GM18511 (cell line): Measurements from ENCODE around the gene SH3RF1.

Experiments
- ATAC-seq: cut with Tn5 transposase; IDR thresholded peaks from one replicate; pipeline ENCODE4 v1.9.1; 2021; ENCODE audit warnings: mild to moderate bottlenecking, moderate library complexity; ENCODE audit not compliant: unreplicated experiment

Gene SH3RF1

GRCh38 chr4:169110633-169111032, 160.1 kb downstream of the SH3RF1 start:
- no peak for ATAC-seq

- no peak for ATAC-seq
These were observed 161.6 kb downstream of the SH3RF1 start for GRCh38 chr4:169109035-169109675.

DNA sequence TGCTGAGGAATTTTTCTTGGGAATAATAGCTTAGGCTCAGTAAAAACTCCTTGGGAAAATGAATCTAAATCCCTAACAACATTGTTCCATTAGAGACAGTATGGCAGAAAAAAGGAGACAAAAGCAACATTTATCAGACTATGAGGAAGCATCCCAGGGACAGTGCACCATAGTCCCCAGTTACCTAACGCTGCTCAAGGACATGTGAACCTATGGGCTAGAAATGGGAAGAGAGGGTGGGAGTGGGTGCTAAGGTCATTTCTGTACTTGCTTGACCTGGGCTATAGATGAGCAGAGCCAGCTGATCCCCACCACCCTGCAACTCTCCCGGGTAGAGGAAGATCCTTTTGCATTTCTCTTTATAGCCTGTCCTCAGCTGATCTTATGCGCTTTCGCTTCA, 162.5 kb downstream of the SH3RF1 start:
- ATAC-seq, result no peak

DNA sequence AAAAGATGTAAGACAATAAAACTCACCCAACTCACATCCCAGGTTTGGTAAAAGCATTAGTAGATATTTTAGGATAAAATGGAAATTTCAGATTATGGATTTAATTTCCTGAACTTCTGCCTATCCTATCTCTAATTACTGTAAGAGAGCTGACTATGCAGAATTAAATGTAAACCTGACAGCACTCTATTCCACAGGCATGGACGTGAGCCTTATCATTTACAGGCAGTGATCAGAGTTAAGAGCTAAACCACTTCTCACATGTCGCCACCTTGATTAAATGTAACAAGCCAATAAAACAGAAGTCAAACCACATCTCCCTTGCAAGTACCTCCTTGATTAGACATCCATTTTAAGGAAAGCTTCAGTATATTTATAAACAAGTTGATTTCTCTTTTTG, 163.2 kb downstream of the SH3RF1 start:
- ATAC-seq, result no peak

GRCh38 chr4:169106696-169107229, 164.0 kb downstream of the SH3RF1 start:
- no peak for ATAC-seq

DNA sequence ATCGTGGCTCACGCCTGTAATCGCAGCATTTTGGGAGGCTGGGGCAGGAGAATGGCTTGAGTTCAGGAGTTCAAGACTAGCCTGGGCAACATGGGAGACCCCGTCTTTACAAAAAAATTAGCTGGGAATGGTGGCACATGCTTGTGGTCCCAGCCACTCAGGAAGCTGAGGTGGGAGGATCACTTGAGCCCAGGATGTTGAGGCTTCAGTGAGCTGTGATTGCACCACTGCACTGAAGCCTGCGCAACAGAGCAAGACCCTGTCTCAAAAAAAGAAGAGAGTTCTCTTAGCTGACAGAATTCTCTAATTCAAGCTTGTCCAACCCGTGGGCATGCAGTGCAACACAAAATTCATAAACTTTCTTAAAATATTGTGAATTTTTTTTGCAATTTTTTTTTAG, 165.1 kb downstream of the SH3RF1 start:
- ATAC-seq, result no peak

DNA sequence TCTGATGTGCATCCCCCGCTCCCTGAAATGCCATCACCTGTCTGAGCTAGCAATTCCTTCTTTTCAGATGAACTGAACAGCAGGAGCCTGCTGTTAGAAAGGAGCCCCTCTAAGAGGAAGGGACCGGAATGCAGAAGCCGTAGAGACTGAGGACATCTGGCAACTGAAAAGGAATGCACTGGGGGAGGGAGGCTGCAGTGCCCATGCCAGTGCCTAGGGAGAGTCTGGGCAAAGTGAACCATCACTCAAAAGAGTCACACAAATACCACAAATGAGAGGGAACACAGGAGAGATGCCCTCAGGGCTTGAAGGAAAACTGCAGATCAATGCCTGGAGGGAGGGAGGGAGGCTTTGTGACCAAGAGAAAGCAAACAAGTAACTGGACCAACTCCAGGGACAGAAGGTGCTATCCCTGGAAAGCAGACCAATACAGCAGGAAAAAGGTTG, 166.8 kb downstream of the SH3RF1 start:
- no peak for ATAC-seq

GRCh38 chr4:169102026-169102425, 168.7 kb downstream of the SH3RF1 start:
- ATAC-seq, result no peak

DNA sequence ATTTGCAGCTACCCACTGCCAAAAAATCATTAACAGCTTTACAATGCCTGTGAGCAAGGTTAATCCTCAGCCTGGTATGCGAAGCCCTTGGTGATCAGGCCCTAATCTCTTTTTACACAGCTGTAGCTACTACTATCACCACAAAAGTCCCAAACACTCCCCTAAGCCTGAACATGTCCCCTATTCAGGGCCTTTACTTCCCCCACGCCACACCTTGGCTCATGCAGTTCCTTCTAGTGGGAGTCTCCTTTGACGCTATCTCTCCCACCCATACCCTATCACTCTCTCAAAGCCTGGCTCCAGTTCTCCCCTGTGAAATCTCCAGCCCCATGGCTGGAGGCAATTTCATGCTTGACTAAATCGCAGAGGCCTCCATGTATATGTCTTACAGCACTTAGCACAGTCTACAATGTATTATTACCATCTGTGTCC, 170.1 kb downstream of the SH3RF1 start:
- ATAC-seq, result peak; percentile 0

DNA sequence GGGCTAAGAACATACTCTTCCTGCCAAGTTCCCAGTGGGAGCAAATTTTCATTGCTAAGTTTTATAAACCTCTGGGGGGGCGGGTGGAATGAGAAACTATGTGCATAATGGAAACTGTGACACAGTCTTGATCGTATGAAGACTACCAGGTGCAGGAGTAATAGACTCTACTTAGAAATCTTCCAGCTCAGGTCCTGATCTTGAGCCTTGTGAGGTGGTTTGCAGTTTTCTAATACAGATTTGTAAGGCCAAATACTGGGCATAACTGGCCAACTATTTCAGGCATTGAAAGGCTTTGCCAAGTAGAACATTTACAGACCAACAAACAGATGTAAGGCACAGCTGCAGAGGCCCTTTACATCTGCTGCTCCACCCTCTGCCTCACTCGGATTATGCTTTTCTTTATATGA, 171.0 kb downstream of the SH3RF1 start:
- ATAC-seq, result peak; percentile 55

GRCh38 chr4:169098969-169099690, 171.6 kb downstream of the SH3RF1 start:
- ATAC-seq, result no peak

GRCh38 chr4:169098532-169098931, 172.2 kb downstream of the SH3RF1 start:
- ATAC-seq, result peak; percentile 44

- ATAC-seq, result peak; percentile 61
These were observed 172.7 kb downstream of the SH3RF1 start for GRCh38 chr4:169098054-169098497.

DNA sequence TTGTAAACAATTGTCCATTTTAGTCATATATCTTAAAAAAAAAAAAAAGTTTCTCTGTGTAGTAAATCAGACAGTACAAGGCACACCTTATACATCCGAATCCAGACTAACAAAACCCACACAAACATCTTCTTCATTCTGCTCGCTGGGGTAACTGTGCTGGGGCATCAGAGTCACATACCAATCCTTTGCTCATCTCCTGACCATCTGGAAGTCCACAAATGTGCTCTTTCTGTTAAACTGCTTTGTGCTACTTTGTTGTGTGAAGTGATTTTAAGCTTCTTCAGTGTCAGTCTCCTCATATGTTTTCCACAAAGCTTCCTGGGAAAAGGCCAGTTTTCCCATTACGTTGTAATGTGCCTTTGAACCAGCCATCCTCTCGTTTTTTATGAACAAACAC, 174.5 kb downstream of the SH3RF1 start:
- no peak for ATAC-seq

GRCh38 chr4:169094656-169095231, 176.0 kb downstream of the SH3RF1 start:
- ATAC-seq, result no peak

GRCh38 chr4:169092889-169093522, 177.8 kb downstream of the SH3RF1 start:
- no peak for ATAC-seq

DNA sequence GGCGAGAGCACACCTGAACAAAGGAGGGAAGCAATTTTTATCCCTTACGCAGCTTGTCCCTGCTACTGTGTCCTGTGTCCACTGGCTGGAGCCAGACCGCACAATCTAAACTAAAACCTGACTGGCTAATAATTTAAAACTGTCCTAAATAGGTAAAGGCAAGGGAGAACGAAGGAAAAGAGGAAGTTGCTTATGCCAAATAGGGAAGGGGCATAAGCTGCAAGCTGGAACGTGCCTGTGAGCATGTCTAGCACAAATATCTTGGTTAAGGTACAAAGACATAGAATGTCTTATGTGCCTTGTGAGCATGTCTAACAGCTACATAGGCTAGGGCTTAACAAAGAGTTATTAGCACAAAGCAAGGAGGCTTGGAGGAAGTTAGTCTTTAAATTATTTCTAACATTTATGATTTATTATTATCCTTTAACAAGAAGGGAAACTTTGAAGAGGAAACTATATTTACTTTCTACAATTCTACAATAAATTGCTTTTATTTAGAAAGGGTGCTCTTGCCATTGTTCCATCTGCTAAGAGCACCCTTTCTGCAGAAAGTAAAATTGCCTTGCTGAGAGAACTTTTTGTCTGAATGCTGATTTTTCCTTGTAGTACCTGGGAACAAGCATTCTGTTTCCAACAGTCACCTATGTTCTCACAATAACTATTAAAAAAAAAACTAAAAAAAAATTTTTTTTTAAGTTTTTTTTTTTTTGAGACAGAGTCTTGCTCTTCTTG, 180.1 kb downstream of the SH3RF1 start:
- no peak for ATAC-seq

DNA sequence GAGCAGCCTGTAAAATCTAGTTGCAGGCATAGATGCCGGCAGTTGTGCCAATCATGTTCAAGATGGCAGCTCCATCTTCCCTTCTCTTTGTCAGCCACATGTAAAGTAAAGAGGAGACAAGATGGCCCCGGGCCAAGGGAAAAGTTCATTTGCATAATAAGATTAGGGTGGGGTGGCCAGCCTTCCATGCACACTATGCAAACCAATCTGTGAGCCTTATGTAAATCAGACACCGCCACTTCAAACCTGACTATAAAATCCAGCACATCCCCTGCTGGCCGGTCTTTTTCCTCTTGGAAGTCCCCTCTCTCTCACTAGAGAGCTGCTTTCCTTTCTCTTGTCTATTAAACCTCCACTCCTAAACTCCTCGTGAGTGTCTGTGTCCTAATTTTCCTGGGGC, 181.8 kb downstream of the SH3RF1 start:
- no peak for ATAC-seq

GRCh38 chr4:169084954-169085353, 185.8 kb downstream of the SH3RF1 start:
- ATAC-seq, result no peak

DNA sequence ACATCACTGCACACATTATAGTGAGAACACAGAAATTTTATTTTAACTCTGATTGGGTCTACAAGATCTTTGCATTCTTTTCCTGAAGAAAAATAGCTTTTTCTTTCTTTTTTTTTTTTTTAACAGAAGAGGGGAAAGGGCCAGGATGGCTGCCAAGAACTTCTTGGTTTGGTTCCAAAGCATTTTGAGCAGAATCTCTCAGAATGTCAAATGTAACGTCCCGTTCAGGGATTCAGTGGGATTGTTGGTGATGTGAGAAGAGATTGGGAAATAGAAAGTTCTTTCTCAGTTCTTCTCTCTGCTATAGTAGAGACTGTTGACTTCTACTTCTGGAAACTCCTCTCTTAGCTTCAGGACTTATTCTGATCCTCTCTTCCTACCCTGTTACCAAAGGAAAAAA, 189.8 kb downstream of the SH3RF1 start:
- ATAC-seq, result peak; percentile 2
